A673 (cell line): Measurements from ENCODE around the gene FOXP4. TPM values are rescaled to one million over a fixed set of nuclear protein-coding genes. Genes with fewer than 3 reads are reported as not detected.
A peak's percentile ranks its signal among the peaks of the same experiment; 100 is the strongest.

Source experiments
- BruUV-seq: library from RNA; stranded (reverse); fragments of 400-500 nt; replicated peaks from 2 replicates; lab custom pipeline; 2021; lab: Mats Ljungman, UMichigan
- CTCF ChIA-PET: fragments of 300-600 bp; sonication (Branson Sonifier 250); formaldehyde crosslinking; loops from one replicate; lab custom pipeline; 2022; ENCODE audit warnings: antibody characterized with exemption; lab: Charles Lee
- POLR2A ChIA-PET: fragments of 300-600 bp; sonication (Branson Sonifier 250); formaldehyde crosslinking; loops from one replicate; lab custom pipeline; 2022; ENCODE audit warnings: antibody characterized with exemption; ENCODE audit not compliant: low non-redundant PET; lab: Charles Lee
- DNase-seq: peaks from one replicate; pipeline ENCODE4 v3.0.0-alpha.2; 2015; ENCODE audit warnings: low spot score
- H3K27ac ChIP-seq: fragments of 200-600 bp; sonication (generic); 2 replicates; pipeline ENCODE4 v1.5.1; 2016; ENCODE audit warnings: mixed run types, low read depth, mild to moderate bottlenecking, mixed read lengths, antibody characterized with exemption, low read length; ENCODE audit not compliant: poor library complexity, severe bottlenecking
- H3K27me3 ChIP-seq: fragments of 200-600 bp; sonication (generic); replicated peaks from 2 replicates; pipeline ENCODE4 v1.6.1; 2017; ENCODE audit warnings: mixed run types, low read depth, mild to moderate bottlenecking, mixed read lengths, antibody characterized with exemption, low read length; ENCODE audit not compliant: insufficient read depth, poor library complexity
- H3K36me3 ChIP-seq: fragments of 200-600 bp; sonication (generic); 2 replicates; pipeline ENCODE4 v1.6.1; 2016; ENCODE audit warnings: mixed run types, mild to moderate bottlenecking, mixed read lengths, antibody characterized with exemption, low read length; ENCODE audit not compliant: insufficient read depth, poor library complexity, severe bottlenecking
- H3K4me1 ChIP-seq: fragments of 200-600 bp; sonication (generic); 2 replicates; pipeline ENCODE4 v1.6.1; 2017; ENCODE audit warnings: mixed run types, mild to moderate bottlenecking, mixed read lengths, antibody characterized with exemption, low read length; ENCODE audit not compliant: insufficient read depth, poor library complexity, severe bottlenecking
- H3K4me3 ChIP-seq: fragments of 200-600 bp; sonication (generic); 2 replicates; pipeline ENCODE4 v1.5.1; 2016; ENCODE audit warnings: low read depth, mixed run types, mild to moderate bottlenecking, mixed read lengths, low read length; ENCODE audit not compliant: poor library complexity, severe bottlenecking
- H3K9me3 ChIP-seq: fragments of 200-600 bp; sonication (generic); 2 replicates; pipeline ENCODE4 v1.6.1; 2016; ENCODE audit warnings: mixed run types, low read depth, mild to moderate bottlenecking, mixed read lengths, antibody characterized with exemption, low read length; ENCODE audit not compliant: poor library complexity, severe bottlenecking
- EZH2 ChIP-seq: fragments of 200-600 bp; sonication (generic); IDR thresholded peaks from 2 replicates; pipeline ENCODE4 v1.6.1; 2017; ENCODE audit warnings: borderline replicate concordance, low read depth, mild to moderate bottlenecking, mixed read lengths, antibody characterized with exemption, low read length; ENCODE audit not compliant: poor library complexity, severe bottlenecking
- intact Hi-C: fragments of 100-400 bp; cut with micrococcal nuclease; formaldehyde crosslinking; loops from one replicate; pipeline ENCODE4 v1.10.0; 2022; ENCODE audit not compliant: unreplicated experiment
- total RNA-seq: library from RNA; stranded (reverse); gene quantifications from 2 replicates; pipeline ENCODE4 v1.2.3, GENCODE V29; 2021
- TF ChIP-seq, protein P1 (sequence below): fragments of 300-800, 200-600 bp; sonication (generic); conservative IDR thresholded peaks from 2 replicates; pipeline ENCODE4 v1.5.1; 2017; ENCODE audit warnings: low read depth, mild to moderate bottlenecking, antibody characterized with exemption, low read length, moderate library complexity, mixed read lengths

The FOXP4 gene
- total RNA-seq, 1 experiment from 2014 or later = 53.9 TPM

DNA sequence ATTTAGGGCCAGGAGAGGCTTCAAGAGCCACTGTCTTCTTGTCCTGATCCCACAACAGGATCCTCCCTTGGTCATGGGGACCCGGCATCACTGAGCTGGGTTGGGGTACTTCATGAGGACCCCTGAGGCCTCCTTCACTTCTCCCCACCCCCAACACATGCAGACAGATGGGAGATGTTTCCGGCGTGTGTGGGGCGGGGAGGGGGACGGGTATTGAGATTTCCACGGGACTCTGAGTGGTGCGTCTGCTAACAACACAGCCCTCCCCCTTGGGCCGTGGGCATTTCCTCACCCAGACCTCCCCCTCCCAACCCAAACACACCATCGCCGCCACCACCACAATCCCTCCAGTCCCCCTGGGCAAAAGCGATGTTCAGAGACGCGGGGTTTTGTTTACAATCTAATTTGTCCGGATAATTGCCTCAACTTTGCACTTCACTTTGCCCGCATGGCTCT is 906 bp upstream of the FOXP4 start:
- H3K9me3 ChIP-seq = no peaks in the 10 kb centered on the region
- intact Hi-C loops = no loop called here
- H3K4me3 ChIP-seq = peak overlapping the region; percentile 94
- CTCF ChIA-PET = interaction anchor here (1.0 kb wide), 1 partner anchor 138 kb away, joined by 3 read pairs; no protein-coding TSS in a partner anchor
- TF ChIP-seq, protein P1, sequence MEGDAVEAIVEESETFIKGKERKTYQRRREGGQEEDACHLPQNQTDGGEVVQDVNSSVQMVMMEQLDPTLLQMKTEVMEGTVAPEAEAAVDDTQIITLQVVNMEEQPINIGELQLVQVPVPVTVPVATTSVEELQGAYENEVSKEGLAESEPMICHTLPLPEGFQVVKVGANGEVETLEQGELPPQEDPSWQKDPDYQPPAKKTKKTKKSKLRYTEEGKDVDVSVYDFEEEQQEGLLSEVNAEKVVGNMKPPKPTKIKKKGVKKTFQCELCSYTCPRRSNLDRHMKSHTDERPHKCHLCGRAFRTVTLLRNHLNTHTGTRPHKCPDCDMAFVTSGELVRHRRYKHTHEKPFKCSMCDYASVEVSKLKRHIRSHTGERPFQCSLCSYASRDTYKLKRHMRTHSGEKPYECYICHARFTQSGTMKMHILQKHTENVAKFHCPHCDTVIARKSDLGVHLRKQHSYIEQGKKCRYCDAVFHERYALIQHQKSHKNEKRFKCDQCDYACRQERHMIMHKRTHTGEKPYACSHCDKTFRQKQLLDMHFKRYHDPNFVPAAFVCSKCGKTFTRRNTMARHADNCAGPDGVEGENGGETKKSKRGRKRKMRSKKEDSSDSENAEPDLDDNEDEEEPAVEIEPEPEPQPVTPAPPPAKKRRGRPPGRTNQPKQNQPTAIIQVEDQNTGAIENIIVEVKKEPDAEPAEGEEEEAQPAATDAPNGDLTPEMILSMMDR = no peak
- no peak for TF ChIP-seq EZH2
- peak overlapping the region; percentile 75 for H3K27ac ChIP-seq
- DNase-seq = peak; percentile 31
- no TSS peak for BruUV-seq
- peaks cover 14% of the 10 kb centered on the region for H3K4me1 ChIP-seq
- peaks cover 4% of the 10 kb centered on the region for H3K36me3 ChIP-seq
- POLR2A ChIA-PET = no interaction called here
- H3K27me3 ChIP-seq = no peaks in the 10 kb centered on the region

DNA sequence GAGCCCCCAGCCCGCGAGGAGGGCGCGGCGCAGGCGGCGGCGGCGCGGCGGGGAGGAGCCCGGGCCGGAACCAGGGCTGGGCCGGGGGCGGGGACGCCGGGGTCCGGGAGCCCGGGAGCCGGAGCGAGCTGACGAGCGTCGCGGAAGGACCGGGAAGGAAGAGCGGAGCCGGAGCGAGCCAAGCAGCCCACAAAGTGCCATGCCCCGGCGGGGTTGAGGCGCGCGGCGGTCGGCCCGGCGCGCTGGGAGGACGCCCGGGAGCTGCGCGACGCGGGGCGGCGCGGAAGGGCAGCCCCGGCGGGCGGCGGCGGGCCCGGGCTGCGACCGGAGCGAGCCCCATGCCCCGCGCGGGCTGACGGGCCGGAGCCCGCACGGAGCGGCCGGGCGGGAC is 289 bp downstream of the FOXP4 start:
- Histone ChIP-seq H3K9me3 (no peaks in the 10 kb centered on the region), H3K4me1 (peaks cover 14% of the 10 kb centered on the region), H3K36me3 (peaks cover 10% of the 10 kb centered on the region), H3K27ac (no peak overlapping the region), H3K27me3 (no peaks in the 10 kb centered on the region), H3K4me3 (peak overlapping the region; percentile 94)
- BruUV-seq = no TSS peak
- peak; percentile 61 for DNase-seq
- TF ChIP-seq, protein P1 = no peak
- no peak for TF ChIP-seq EZH2
- POLR2A ChIA-PET = no interaction called here
- CTCF ChIA-PET = interaction anchor here (0.6 to 1.0 kb wide), 2 partner anchors 137 to 570 kb away, joined by 3 to 4 read pairs; no protein-coding TSS in a partner anchor
- intact Hi-C loops = no loop called here

DNA sequence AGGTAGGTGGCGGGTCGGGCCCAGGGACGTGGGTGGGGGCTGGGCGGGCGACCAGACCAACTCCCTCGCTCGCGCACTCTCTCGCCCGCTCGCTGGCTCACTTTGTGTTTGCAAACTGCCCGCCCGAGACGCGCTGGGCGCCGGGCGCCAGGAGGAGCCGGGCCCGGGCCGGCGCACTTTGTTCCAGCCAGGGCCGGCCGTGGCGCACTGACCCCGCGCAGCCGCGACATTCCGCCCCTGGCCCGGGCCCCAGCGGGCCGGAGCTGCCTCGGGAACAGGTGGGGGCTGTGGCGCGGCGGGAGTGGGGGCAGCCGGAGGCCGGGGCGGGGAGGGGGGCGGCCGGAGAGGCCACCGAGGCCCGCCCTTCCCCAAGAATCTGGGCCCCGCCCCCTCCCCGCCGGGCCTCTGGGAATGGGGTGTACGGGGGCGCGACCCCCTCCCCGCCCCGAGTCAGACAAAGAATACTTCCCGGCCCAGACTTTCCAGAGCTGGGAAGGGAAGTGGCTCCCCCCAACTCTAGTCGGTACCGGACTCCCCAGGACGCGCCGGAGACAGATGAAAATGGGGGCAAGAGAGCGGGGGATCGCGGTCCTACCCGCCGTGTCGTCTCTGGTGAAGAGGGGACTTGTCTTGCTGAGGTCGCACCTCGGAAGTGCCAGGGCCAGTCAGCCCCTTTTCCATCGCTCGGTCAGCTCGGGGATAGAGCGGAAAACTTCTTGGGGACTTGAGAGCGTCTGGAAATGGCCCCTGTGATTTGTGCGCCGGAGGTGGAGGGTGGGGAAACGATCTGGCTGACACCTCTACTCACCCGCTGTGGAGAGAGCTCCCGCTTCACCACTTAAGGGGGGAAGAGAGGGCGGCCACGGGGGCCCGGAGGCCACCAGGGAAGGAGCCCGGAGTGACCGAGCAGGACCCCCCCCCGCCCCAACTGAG is 951 bp downstream of the FOXP4 start:
- intact Hi-C loops = no loop called here
- H3K36me3 ChIP-seq = peaks cover 10% of the 10 kb centered on the region
- no peaks in the 10 kb centered on the region for H3K9me3 ChIP-seq
- H3K4me3 ChIP-seq = peak overlapping the region; percentile 94
- no TSS peak for BruUV-seq
- H3K27me3 ChIP-seq = no peaks in the 10 kb centered on the region
- CTCF ChIA-PET = no interaction called here
- peak; percentile 53 for DNase-seq
- peak overlapping the region; percentile 50 for H3K27ac ChIP-seq
- TF ChIP-seq EZH2 = no peak
- TF ChIP-seq, protein P1 = no peak
- peaks cover 14% of the 10 kb centered on the region for H3K4me1 ChIP-seq
- POLR2A ChIA-PET = no interaction called here
